ENCODE measurements around the gene SLC35C1. TPM values are rescaled to one million over a fixed set of nuclear protein-coding genes. Genes with fewer than 3 reads are reported as not detected.

SLC35C1 gene
- total RNA-seq, 1 experiment from 2014 or later = 8.9 TPM

DNA sequence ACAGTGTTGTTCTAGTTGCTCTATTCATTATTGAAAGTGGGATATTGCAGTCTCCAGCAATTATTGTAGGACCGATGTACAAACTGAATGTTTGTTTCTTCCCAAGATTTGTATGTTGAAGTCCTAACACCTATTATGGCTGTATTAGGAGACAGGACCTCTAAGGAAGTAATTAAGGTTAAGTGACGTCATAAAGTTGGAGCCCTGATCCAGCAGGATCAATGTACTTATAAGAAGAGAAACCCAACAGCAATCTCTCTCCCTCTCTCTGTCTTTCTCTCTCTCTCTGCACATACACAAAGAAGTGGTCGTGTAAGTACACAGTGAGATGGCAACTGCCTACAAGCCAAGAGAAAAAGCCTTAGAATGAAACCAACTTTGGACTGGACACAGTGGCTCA lies 16.1 kb upstream of the SLC35C1 start:
- Mint-ChIP-seq H3K4me3 (no peak overlapping the region), H3K4me1 (peaks cover 5 to 12% of the 10 kb centered on the region in 2 experiments), H3K9me3 (peaks cover 0 to 4% of the 10 kb centered on the region in 2 experiments; a peak in 2 of 5 replicates), H3K27ac (no peak overlapping the region), H3K27me3 (ENCODE audit: low read depth) (peaks cover 14% of the 10 kb centered on the region), H3K36me3 (ENCODE audit: insufficient read depth in 1 of 3, low read depth in 3 of 3) (peaks cover 0 to 6% (median 0%) of the 10 kb centered on the region in 3 experiments; a peak in 2 of 7 replicates)
- no peak overlapping the region for H3K23ac ChIP-seq (ENCODE audit: insufficient read length, low read depth, low read length)
- H4K91ac ChIP-seq (ENCODE audit: insufficient read length, low read depth, low read length) = no peak overlapping the region
- H3K14ac ChIP-seq (ENCODE audit: insufficient read depth, low read length) = no peak overlapping the region
- no peaks in the 10 kb centered on the region for H3K23me2 ChIP-seq (ENCODE audit: insufficient read length, low read depth, low read length, poor library complexity, severe bottlenecking)
- no peak for DNase-seq
- no peaks in the 10 kb centered on the region for H3K27me3 ChIP-seq (ENCODE audit: insufficient read depth, low read length)
- no peak for TF ChIP-seq CTCF (conservative IDR thresholded peaks at IDR 0.05)
- no peak overlapping the region for H2BK20ac ChIP-seq (ENCODE audit: low read depth, low read length, poor library complexity, severe bottlenecking)
- no peak overlapping the region for H3K27ac ChIP-seq (ENCODE audit: insufficient read length, low read depth, low read length)
- no peak overlapping the region for H3K4me2 ChIP-seq (ENCODE audit: insufficient read depth, insufficient read length, low read length)
- no peaks in the 10 kb centered on the region for H3K4me1 ChIP-seq (ENCODE audit: insufficient read depth, low read length)
- no peak overlapping the region for H4K5ac ChIP-seq (ENCODE audit: insufficient read length, low read depth, low read length)
- no peak overlapping the region for H2BK15ac ChIP-seq (ENCODE audit: low read depth, low read length)
- H3K79me1 ChIP-seq (ENCODE audit: insufficient read depth, low read depth, low read length, poor library complexity, severe bottlenecking) = no peaks in the 10 kb centered on the region
- H4K8ac ChIP-seq (replicated peaks; ENCODE audit: insufficient read length, low read depth, low read length) = no peak overlapping the region
- H3K9me3 ChIP-seq (ENCODE audit: control insufficient read depth, low read depth, low read length) = no peaks in the 10 kb centered on the region
- H2BK12ac ChIP-seq (ENCODE audit: insufficient read length, low read depth, low read length) = no peak overlapping the region
- no peak overlapping the region for H2AK5ac ChIP-seq (ENCODE audit: insufficient read length, low read length)
- no peak overlapping the region for H3K9ac ChIP-seq (ENCODE audit: extremely low read depth, insufficient read length, low read length)
- H3T11ph ChIP-seq (ENCODE audit: low read length) = no peak overlapping the region
- WGBS (ENCODE audit: extremely low coverage, insufficient read length, low lambda C conversion rate) = no CpG with 5 or more reads among the region's 3 CpGs
- no peak overlapping the region for H2BK5ac ChIP-seq (ENCODE audit: insufficient read length, low read length)
- no peak overlapping the region for H2BK120ac ChIP-seq (ENCODE audit: low read depth, low read length, poor library complexity, severe bottlenecking)
- no peak overlapping the region for H2AFZ ChIP-seq (ENCODE audit: low read length)
- no peaks in the 10 kb centered on the region for H3K79me2 ChIP-seq (ENCODE audit: insufficient read depth, low read length)
- no peak overlapping the region for H3K18ac ChIP-seq (ENCODE audit: insufficient read length, low read depth, low read length)
- H4K20me1 ChIP-seq (ENCODE audit: control insufficient read depth, insufficient read depth, insufficient read length) = no peaks in the 10 kb centered on the region
- no peak overlapping the region for H3K56ac ChIP-seq (ENCODE audit: insufficient read length, low read depth, low read length)
- no peak overlapping the region for H3K4ac ChIP-seq (ENCODE audit: low read depth, low read length)

All from H9 (cell line).